IMR-90 (cell line): ENCODE results near the gene SLC6A4.

Source experiments
- MXI1 ChIP-seq: IDR thresholded peaks from 2 replicates; pipeline ENCODE4 v1.6.1; 2012; ENCODE audit warnings: low read depth, mild to moderate bottlenecking, low read length, moderate library complexity, borderline replicate concordance
- TF ChIP-seq, protein P1 (sequence below): conservative IDR thresholded peaks from 2 replicates; pipeline ENCODE4 v1.5.1; 2012; ENCODE audit warnings: mild to moderate bottlenecking, low read depth, low read length, improper control_type of control experiment

GRCh38 chr17:30170415-30170987, 65.0 kb downstream of the SLC6A4 start:
- TF ChIP-seq, protein P1, sequence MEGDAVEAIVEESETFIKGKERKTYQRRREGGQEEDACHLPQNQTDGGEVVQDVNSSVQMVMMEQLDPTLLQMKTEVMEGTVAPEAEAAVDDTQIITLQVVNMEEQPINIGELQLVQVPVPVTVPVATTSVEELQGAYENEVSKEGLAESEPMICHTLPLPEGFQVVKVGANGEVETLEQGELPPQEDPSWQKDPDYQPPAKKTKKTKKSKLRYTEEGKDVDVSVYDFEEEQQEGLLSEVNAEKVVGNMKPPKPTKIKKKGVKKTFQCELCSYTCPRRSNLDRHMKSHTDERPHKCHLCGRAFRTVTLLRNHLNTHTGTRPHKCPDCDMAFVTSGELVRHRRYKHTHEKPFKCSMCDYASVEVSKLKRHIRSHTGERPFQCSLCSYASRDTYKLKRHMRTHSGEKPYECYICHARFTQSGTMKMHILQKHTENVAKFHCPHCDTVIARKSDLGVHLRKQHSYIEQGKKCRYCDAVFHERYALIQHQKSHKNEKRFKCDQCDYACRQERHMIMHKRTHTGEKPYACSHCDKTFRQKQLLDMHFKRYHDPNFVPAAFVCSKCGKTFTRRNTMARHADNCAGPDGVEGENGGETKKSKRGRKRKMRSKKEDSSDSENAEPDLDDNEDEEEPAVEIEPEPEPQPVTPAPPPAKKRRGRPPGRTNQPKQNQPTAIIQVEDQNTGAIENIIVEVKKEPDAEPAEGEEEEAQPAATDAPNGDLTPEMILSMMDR = no peak
- TF ChIP-seq MXI1 = no peak
